ENCODE measurements around the gene CERK. TPM values are rescaled to one million over a fixed set of nuclear protein-coding genes. Genes with fewer than 3 reads are reported as not detected.
A peak's percentile ranks its signal among the peaks of the same experiment; 100 is the strongest.

CERK gene
- total and polyA plus RNA-seq, 9 of the 15 experiments (the other 6 are each of a cell fraction or from before 2014, with no cell fraction given) = 1.1 to 14.9 (median 8.7) TPM

GRCh38 chr22:46762238-46763050, 24.4 kb upstream of the CERK start, which contains the start of gene TBC1D22A (continued):
- TF ChIP-seq ERF (CRISPR knock-in tag; IDR thresholded peaks at IDR 0.05) = no peak
- no peak for TF ChIP-seq MED1 (CRISPR knock-in tag; IDR thresholded peaks at IDR 0.05; ENCODE audit: borderline replicate concordance)
- TF ChIP-seq ZNF511 (CRISPR knock-in tag; IDR thresholded peaks at IDR 0.05) = no peak
- no peak for TF ChIP-seq AFF4 (CRISPR knock-in tag; IDR thresholded peaks at IDR 0.05)
- no peak for TF ChIP-seq ZNF175 (CRISPR knock-in tag; IDR thresholded peaks at IDR 0.05; ENCODE audit: low read depth)
- no peak for TF ChIP-seq E2F5 (CRISPR knock-in tag; IDR thresholded peaks at IDR 0.05)
- TF ChIP-seq ZNF408 (CRISPR knock-in tag; IDR thresholded peaks at IDR 0.05; ENCODE audit: low read depth) = no peak
- no peak for TF ChIP-seq ZNF311 (CRISPR knock-in tag; IDR thresholded peaks at IDR 0.05)
- peak in 1 of 2 experiments; percentile 38; a peak in 1 of 4 replicates for TF ChIP-seq ZNF639 (CRISPR knock-in tag; conservative IDR thresholded peaks at IDR 0.05 in 1 of 2, IDR thresholded peaks at IDR 0.05 in 1 of 2)
- TF ChIP-seq RCOR1 (IDR thresholded peaks at IDR 0.05; ENCODE audit: borderline replicate concordance in 1 of 2, low read depth in 2 of 2, low read length in 2 of 2) = peak in 1 of 2 experiments; percentile 6; a peak in 1 of 4 replicates
- no peak for TF ChIP-seq PHTF2 (CRISPR knock-in tag; IDR thresholded peaks at IDR 0.05)
- TF ChIP-seq MEF2A (IDR thresholded peaks at IDR 0.05; ENCODE audit: control insufficient read depth, low read depth, low read length) = no peak
- no peak for TF ChIP-seq ZC3H11A (IDR thresholded peaks at IDR 0.05; ENCODE audit: low read depth, low read length)
- no peak for TF ChIP-seq RBM22 (IDR thresholded peaks at IDR 0.05; ENCODE audit: low read depth, low read length, poor library complexity, severe bottlenecking)
- TF ChIP-seq ZNF197 (CRISPR knock-in tag; IDR thresholded peaks at IDR 0.05; ENCODE audit: low read depth) = no peak
- peak; percentile 88 for TF ChIP-seq MAX (CRISPR knock-in tag; IDR thresholded peaks at IDR 0.05)
- TF ChIP-seq ARID3B (CRISPR knock-in tag; IDR thresholded peaks at IDR 0.05; ENCODE audit: borderline replicate concordance) = no peak
